ENCODE measurements around the gene JAKMIP2.

The JAKMIP2 gene

DNA sequence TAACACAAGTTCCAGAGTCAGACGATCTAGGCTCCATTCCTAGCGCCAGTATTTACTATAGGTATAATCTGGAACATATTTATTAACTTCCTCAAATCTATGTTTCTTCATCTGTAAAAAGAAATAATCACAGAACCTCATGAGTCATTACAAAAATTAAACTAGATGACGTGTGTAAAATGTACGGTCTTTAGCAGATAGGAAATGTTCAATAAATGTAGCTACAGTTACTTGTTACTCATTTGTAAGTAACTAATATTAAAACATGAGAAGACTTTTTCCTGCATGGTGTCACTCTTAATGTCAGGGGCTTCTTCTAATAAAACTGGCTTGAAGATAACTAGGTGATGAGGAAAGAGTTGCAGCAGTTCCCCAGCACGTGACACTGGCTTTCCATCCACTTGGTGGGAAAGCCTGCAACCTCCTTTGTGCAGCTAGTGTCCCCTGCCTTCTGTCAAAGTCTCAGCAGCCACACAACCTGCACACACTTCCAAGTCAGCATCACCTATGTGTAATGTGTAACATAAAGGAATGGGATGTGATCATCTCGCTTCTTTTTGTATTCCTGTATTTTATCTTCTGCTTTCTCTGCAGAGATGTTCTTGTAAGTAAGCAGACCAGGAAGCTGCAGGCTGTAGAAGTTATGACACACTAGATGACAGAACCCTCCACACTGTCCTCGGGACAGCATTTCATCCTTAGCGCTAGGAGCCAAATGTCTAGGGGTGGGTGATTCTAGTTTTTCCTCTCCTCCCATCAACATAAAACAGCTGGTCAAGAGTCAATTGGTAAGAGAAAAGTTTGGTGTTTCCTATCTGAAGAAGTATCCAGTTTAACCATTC, 1.8 kb upstream of the JAKMIP2 start:
- no peaks in the 10 kb centered on the region for H3K27me3 ChIP-seq (ENCODE audit: control insufficient read depth, insufficient read depth, low read length)
- H3K36me3 ChIP-seq (ENCODE audit: control insufficient read depth, low read depth, low read length) = no peaks in the 10 kb centered on the region
- no peak overlapping the region for H3K27ac ChIP-seq (ENCODE audit: low read length)
- peaks cover 24% of the 10 kb centered on the region for H3K4me1 ChIP-seq (ENCODE audit: control insufficient read depth, low read depth, low read length)
- no peaks in the 10 kb centered on the region for H3K9me3 ChIP-seq (ENCODE audit: control insufficient read depth, low read depth, low read length)
- H3K9ac ChIP-seq (ENCODE audit: low read length) = no peak overlapping the region
- H3K4me3 ChIP-seq (ENCODE audit: low read length) = no peak overlapping the region

DNA sequence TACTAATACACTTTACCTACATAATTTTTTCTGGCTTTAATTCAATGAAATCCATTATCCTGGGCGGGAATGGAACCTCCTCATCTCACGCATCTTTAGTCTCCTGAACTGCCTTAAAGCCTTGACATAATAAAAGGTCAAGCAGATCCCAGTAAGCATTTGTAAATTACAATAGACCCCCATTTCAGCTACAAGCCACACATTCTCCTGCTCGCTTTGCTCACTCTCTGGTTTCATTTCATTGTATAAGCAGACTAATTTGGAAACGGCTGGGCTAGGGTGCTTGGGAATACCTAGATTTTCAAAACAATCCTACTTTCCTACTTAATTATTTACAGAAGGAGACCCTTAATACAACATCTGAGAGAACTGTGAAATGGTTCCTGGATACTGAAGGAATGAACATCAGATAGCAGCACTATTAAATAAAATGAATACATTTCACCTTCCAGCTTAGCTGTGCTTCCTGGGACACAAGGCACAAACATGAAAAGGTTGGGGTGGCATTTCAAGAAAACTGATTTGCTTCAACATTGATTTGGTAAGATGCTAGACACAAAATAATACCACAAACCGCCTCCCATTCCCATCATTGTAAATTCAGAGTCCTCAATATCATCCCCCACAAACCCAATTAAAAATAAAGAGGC, 1.5 kb downstream of the JAKMIP2 start:
- H3K36me3 ChIP-seq (ENCODE audit: control insufficient read depth, low read depth, low read length) = no peaks in the 10 kb centered on the region
- peaks cover 5% of the 10 kb centered on the region for H3K9me3 ChIP-seq (ENCODE audit: control insufficient read depth, low read depth, low read length)
- peak overlapping the region; percentile 38 for H3K27ac ChIP-seq (ENCODE audit: low read length)
- H3K4me3 ChIP-seq (ENCODE audit: low read length) = peak overlapping the region; percentile 98
- no peaks in the 10 kb centered on the region for H3K27me3 ChIP-seq (ENCODE audit: control insufficient read depth, insufficient read depth, low read length)
- peak overlapping the region; percentile 95 for H3K9ac ChIP-seq (ENCODE audit: low read length)
- peaks cover 32% of the 10 kb centered on the region for H3K4me1 ChIP-seq (ENCODE audit: control insufficient read depth, low read depth, low read length)

DNA sequence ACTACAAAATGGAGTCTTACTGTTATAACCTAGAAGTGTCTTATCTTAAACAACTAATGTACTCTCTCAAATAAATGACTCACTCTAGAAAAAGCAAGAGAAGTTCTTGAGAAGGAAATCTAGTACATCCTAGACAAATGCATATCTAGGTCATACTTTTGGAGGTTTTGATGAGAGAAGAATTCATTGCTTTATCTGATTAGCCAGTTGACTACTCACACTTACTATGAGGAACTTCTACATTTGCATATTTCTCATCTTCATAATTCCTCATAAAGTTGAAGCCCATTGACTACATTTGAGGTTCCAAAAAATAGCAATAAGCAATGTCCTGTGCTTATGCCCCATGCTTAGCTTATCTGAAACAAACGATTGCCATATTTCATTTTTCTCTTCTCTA, 2.8 kb downstream of the JAKMIP2 start:
- no peaks in the 10 kb centered on the region for H3K36me3 ChIP-seq (ENCODE audit: control insufficient read depth, low read depth, low read length)
- H3K4me3 ChIP-seq (ENCODE audit: low read length) = peak overlapping the region; percentile 98
- H3K27ac ChIP-seq (ENCODE audit: low read length) = peak overlapping the region; percentile 39
- peaks cover 36% of the 10 kb centered on the region for H3K4me1 ChIP-seq (ENCODE audit: control insufficient read depth, low read depth, low read length)
- no peak overlapping the region for H3K9ac ChIP-seq (ENCODE audit: low read length)
- peaks cover 5% of the 10 kb centered on the region for H3K9me3 ChIP-seq (ENCODE audit: control insufficient read depth, low read depth, low read length)
- no peaks in the 10 kb centered on the region for H3K27me3 ChIP-seq (ENCODE audit: control insufficient read depth, insufficient read depth, low read length)

DNA sequence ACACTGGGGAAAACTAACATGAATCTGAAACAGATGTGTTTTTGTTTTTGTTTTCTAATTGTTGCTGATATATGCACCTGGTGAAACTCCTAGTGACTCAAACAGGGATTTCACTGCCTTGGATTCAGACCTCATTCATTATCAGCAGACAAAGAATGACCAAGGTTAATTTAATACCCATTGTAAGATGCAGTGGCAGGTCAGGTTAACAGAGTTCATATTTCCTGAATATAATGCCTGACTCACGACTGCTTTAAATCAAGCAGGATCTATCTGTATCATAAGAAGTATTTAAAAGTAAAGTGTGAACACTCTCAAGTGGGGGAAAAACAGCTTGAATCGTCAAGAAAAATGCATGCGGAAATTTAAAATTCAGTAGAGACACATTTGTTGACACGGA, 5.5 kb downstream of the JAKMIP2 start:
- H3K9me3 ChIP-seq (ENCODE audit: control insufficient read depth, low read depth, low read length) = peaks cover 5% of the 10 kb centered on the region
- peaks cover 40% of the 10 kb centered on the region for H3K4me1 ChIP-seq (ENCODE audit: control insufficient read depth, low read depth, low read length)
- H3K4me3 ChIP-seq (ENCODE audit: low read length) = no peak overlapping the region
- no peaks in the 10 kb centered on the region for H3K36me3 ChIP-seq (ENCODE audit: control insufficient read depth, low read depth, low read length)
- H3K27ac ChIP-seq (ENCODE audit: low read length) = no peak overlapping the region
- H3K27me3 ChIP-seq (ENCODE audit: control insufficient read depth, insufficient read depth, low read length) = no peaks in the 10 kb centered on the region
- no peak overlapping the region for H3K9ac ChIP-seq (ENCODE audit: low read length)

DNA sequence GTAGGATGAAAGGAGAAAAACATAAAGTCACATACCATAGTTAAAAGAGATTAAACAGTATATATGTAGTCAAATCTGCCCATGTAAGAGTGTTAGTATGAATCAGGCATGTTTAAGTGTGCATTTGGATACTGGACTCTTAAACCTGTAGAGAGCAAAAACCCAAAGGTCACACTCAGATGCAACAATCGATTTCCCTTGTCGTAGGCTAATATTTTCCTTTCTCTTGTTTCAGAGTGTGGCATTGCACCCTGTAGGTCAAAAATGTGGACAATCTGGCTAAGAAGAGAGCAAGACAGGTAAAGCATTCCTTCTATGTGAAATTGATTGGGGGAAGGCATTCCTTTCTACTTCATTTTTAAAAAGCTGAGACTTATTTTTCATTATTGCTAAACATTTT, 8.9 kb downstream of the JAKMIP2 start:
- H3K4me1 ChIP-seq (ENCODE audit: control insufficient read depth, low read depth, low read length) = peaks cover 15% of the 10 kb centered on the region
- no peaks in the 10 kb centered on the region for H3K36me3 ChIP-seq (ENCODE audit: control insufficient read depth, low read depth, low read length)
- peaks cover 5% of the 10 kb centered on the region for H3K9me3 ChIP-seq (ENCODE audit: control insufficient read depth, low read depth, low read length)
- no peak overlapping the region for H3K4me3 ChIP-seq (ENCODE audit: low read length)
- H3K27ac ChIP-seq (ENCODE audit: low read length) = no peak overlapping the region
- H3K9ac ChIP-seq (ENCODE audit: low read length) = no peak overlapping the region
- no peaks in the 10 kb centered on the region for H3K27me3 ChIP-seq (ENCODE audit: control insufficient read depth, insufficient read depth, low read length)

DNA sequence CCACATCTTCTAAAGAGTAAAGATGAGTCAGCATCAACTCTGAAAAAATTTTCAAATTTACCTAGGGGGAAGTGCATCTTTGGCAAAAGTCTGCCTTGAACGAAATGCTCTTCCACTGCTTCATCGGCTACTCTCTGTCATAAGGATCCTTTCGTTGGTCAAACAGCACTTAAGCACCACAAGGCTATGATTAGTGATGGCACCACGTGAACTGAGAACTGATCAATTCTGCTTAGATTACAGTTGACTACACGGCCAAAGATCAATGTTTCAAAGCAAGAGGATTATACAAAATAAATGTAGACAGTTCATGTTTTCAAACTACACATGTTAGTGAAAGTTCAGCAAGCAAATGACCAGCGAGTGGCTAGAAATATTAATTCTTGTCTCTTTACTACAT, 9.4 kb downstream of the JAKMIP2 start:
- Histone ChIP-seq H3K4me1 (ENCODE audit: control insufficient read depth, low read depth, low read length) (peaks cover 14% of the 10 kb centered on the region), H3K9ac (ENCODE audit: low read length) (no peak overlapping the region), H3K4me3 (ENCODE audit: low read length) (no peak overlapping the region), H3K9me3 (ENCODE audit: control insufficient read depth, low read depth, low read length) (peaks cover 5% of the 10 kb centered on the region), H3K27ac (ENCODE audit: low read length) (no peak overlapping the region), H3K27me3 (ENCODE audit: control insufficient read depth, insufficient read depth, low read length) (no peaks in the 10 kb centered on the region), H3K36me3 (ENCODE audit: control insufficient read depth, low read depth, low read length) (no peaks in the 10 kb centered on the region)

DNA sequence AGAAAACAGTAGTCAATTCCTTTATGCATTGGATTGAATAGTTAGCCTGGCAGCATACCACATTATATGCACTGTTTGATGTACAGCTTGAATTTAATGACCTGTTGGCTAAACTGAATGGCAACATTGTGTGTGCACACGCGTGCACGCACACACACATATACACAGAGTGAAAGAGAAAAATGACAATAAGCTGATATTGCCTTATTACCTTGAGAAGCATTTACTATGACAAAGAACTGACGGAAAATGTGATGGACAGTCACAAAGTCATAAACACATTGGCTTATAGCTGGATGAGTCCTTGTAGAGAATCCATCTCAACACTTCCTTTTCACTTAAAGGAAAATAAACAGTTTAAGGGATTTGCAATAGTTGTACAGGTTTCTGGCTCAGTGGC, 15.5 kb downstream of the JAKMIP2 start:
- H3K9me3 ChIP-seq (ENCODE audit: control insufficient read depth, low read depth, low read length) = no peaks in the 10 kb centered on the region
- no peaks in the 10 kb centered on the region for H3K36me3 ChIP-seq (ENCODE audit: control insufficient read depth, low read depth, low read length)
- no peak overlapping the region for H3K9ac ChIP-seq (ENCODE audit: low read length)
- H3K4me3 ChIP-seq (ENCODE audit: low read length) = no peak overlapping the region
- no peak overlapping the region for H3K27ac ChIP-seq (ENCODE audit: low read length)
- H3K4me1 ChIP-seq (ENCODE audit: control insufficient read depth, low read depth, low read length) = no peaks in the 10 kb centered on the region
- H3K27me3 ChIP-seq (ENCODE audit: control insufficient read depth, insufficient read depth, low read length) = no peaks in the 10 kb centered on the region

DNA sequence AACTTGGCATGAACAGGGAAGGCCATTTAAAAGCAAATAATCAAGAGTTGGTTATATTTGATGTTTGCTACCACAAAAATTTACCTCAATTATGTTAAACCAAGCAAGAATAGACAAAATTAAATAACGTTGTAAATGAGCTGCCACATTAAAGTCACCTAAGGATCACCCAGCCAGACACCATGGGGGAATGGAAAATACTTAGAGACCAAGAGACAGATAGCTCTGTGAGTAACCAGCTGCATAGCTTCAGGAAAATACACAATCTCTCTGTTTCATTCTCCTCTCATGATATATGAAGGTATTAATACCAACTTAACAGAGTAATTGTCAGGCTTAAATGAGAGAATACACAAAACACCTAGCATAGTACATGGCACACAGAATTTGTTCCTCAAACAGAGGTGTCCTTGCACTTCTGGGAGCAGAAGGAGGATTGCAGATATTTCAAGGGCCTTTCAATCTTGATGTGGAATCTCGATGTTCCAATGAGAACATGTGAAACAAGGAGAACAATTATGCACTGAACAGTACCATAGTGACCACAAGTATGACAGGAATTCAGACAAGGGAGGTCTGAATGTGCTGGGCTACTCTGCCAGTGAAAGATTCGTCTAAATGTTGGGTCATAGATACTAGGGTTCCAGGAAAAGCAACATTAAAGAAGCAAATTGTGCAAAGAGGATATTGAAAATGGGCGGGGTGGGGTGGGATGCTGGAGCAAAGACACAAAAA, 18.6 kb downstream of the JAKMIP2 start:
- H3K27ac ChIP-seq (ENCODE audit: low read length) = no peak overlapping the region
- no peak overlapping the region for H3K9ac ChIP-seq (ENCODE audit: low read length)

DNA sequence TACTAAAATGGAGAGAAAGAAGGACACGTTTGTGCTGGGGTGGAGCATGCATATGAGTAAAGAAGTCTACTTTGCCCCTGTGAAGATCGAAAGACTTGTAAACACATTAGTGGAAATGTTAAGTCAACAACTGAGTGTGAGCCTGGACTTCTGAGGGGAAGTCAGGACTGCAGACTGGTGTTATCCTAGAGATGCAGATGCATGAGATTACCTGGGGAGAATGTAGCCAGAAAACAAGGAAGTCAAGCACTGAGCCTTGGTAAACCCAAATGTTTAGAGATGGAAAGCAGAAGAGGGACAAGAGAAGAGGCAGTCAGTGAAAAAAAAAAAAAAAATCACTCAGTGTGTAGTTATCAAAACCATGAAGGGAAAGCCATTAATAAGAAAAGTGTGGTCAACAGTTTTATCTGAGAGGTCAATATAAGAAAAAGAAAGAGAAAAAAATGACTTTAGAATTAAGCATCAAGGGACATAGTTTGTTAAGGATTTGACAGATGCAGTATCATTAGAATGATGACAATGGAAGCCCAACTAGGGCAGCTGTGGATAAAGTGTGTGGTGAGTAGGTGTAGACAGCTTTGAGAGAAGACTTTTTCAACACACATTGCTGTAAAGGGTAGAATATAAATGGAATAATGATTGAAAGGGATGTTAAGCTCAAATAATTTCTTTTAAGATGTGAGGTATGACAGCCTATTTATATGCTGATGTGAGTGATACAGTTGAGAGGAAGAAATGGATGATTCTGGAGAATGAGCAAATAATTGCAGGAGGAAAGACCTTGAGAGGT, 22.2 kb downstream of the JAKMIP2 start:
- Histone ChIP-seq H3K4me1 (ENCODE audit: control insufficient read depth, low read depth, low read length) (peaks cover 8% of the 10 kb centered on the region), H3K9ac (ENCODE audit: low read length) (no peak overlapping the region), H3K27me3 (ENCODE audit: control insufficient read depth, insufficient read depth, low read length) (no peaks in the 10 kb centered on the region), H3K27ac (ENCODE audit: low read length) (no peak overlapping the region), H3K4me3 (ENCODE audit: low read length) (no peak overlapping the region), H3K9me3 (ENCODE audit: control insufficient read depth, low read depth, low read length) (no peaks in the 10 kb centered on the region), H3K36me3 (ENCODE audit: control insufficient read depth, low read depth, low read length) (no peaks in the 10 kb centered on the region)

More for the DNA sequence above, 18.6 kb downstream of the JAKMIP2 start:
- Histone ChIP-seq H3K36me3 (ENCODE audit: control insufficient read depth, low read depth, low read length) (no peaks in the 10 kb centered on the region), H3K27me3 (ENCODE audit: control insufficient read depth, insufficient read depth, low read length) (no peaks in the 10 kb centered on the region), H3K4me1 (ENCODE audit: control insufficient read depth, low read depth, low read length) (peaks cover 8% of the 10 kb centered on the region), H3K9me3 (ENCODE audit: control insufficient read depth, low read depth, low read length) (no peaks in the 10 kb centered on the region), H3K4me3 (ENCODE audit: low read length) (no peak overlapping the region)

DNA sequence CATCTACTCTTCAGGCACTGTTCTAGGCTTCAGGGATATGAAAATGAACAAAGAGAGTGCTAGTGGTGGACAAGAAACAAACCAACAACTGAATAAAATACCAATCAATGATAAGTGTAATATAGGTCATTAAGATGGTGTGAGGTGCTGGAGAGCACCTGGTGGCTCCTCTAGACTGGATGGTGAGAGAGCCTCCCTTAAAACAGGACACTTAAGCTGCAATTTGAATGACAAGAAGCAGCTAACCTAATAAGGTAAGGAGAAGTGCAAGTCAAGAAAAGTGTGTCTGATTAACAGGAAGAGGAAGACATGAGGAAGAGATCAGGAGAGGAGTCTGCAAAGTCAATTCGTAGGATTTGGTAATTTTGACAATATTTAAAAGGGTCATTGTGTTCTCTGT, 23.1 kb downstream of the JAKMIP2 start:
- Histone ChIP-seq H3K4me1 (ENCODE audit: control insufficient read depth, low read depth, low read length) (peaks cover 8% of the 10 kb centered on the region), H3K4me3 (ENCODE audit: low read length) (no peak overlapping the region), H3K9me3 (ENCODE audit: control insufficient read depth, low read depth, low read length) (no peaks in the 10 kb centered on the region), H3K27ac (ENCODE audit: low read length) (no peak overlapping the region), H3K27me3 (ENCODE audit: control insufficient read depth, insufficient read depth, low read length) (no peaks in the 10 kb centered on the region), H3K9ac (ENCODE audit: low read length) (no peak overlapping the region), H3K36me3 (ENCODE audit: control insufficient read depth, low read depth, low read length) (no peaks in the 10 kb centered on the region)

DNA sequence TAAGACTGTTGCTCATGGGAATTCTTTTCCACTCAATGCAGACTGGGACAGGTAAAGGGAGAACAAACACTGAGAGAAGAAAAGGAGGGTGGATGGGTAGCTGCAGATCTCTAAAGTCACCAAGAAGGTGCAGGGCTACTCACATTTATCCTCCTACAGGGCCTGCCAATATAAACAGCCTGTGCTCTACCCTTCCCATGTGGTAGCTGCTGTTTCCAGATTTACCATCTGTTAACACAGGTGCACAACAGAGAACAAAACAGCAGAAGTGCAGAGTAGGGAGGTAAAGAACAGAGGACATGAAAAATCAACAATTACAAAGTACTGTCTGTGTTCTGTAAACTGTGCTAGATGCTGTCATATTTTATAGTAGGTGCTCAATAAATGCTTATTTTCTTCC, 26.0 kb downstream of the JAKMIP2 start:
- H3K4me3 ChIP-seq (ENCODE audit: low read length) = no peak overlapping the region
- H3K9me3 ChIP-seq (ENCODE audit: control insufficient read depth, low read depth, low read length) = no peaks in the 10 kb centered on the region
- peaks cover 17% of the 10 kb centered on the region for H3K4me1 ChIP-seq (ENCODE audit: control insufficient read depth, low read depth, low read length)
- no peaks in the 10 kb centered on the region for H3K27me3 ChIP-seq (ENCODE audit: control insufficient read depth, insufficient read depth, low read length)
- H3K36me3 ChIP-seq (ENCODE audit: control insufficient read depth, low read depth, low read length) = no peaks in the 10 kb centered on the region
- no peak overlapping the region for H3K27ac ChIP-seq (ENCODE audit: low read length)
- H3K9ac ChIP-seq (ENCODE audit: low read length) = no peak overlapping the region

Data from iPS-18a (cell line).